Measurements from ENCODE around the gene PTH2.

The PTH2 gene

GRCh38 chr19:49456326-49456725 is 33.1 kb upstream of the PTH2 start:
- no peak overlapping the region for H3K4me3 ChIP-seq (ENCODE audit: low read depth, low read length)
- no peak for DNase-seq (ENCODE audit: low read depth)
- TF ChIP-seq CTCF (IDR thresholded peaks at IDR 0.05; ENCODE audit: control insufficient read depth, extremely low read depth, insufficient read depth) = no peak

GRCh38 chr19:49455773-49456172 is 32.5 kb upstream of the PTH2 start:
- H3K4me3 ChIP-seq (ENCODE audit: low read depth, low read length) = no peak overlapping the region
- DNase-seq (ENCODE audit: low read depth) = no peak
- no peak for TF ChIP-seq CTCF (IDR thresholded peaks at IDR 0.05; ENCODE audit: control insufficient read depth, extremely low read depth, insufficient read depth)

- no peak for TF ChIP-seq CTCF (IDR thresholded peaks at IDR 0.05; ENCODE audit: control insufficient read depth, extremely low read depth, insufficient read depth)
- no peak for DNase-seq (ENCODE audit: low read depth)
- H3K4me3 ChIP-seq (ENCODE audit: low read depth, low read length) = peak overlapping the region; percentile 67
These were observed 30.6 kb upstream of the PTH2 start for GRCh38 chr19:49453757-49454240.

GRCh38 chr19:49453013-49453756 is 29.9 kb upstream of the PTH2 start, which contains the start of gene ALDH16A1:
Gene ALDH16A1 (plus strand): TSS chr19:49453225. CDS start chr19:49453332, 107 bp downstream.
- no peak for TF ChIP-seq CTCF (IDR thresholded peaks at IDR 0.05; ENCODE audit: control insufficient read depth, extremely low read depth, insufficient read depth)
- peak; percentile 90 for DNase-seq (ENCODE audit: low read depth)
- peak within 1 kb of the TSS; percentile 78 for H3K4me3 ChIP-seq (ENCODE audit: low read depth, low read length)

GRCh38 chr19:49451430-49452181 is 28.4 kb upstream of the PTH2 start, which contains the start of gene PIH1D1:
Gene PIH1D1 (minus strand): TSS chr19:49451814. CDS start chr19:49451574, 240 bp downstream.
- TF ChIP-seq CTCF (IDR thresholded peaks at IDR 0.05; ENCODE audit: control insufficient read depth, extremely low read depth, insufficient read depth) = no peak
- H3K4me3 ChIP-seq (ENCODE audit: low read depth, low read length) = peak within 1 kb of the TSS; percentile 78

GRCh38 chr19:49450405-49450804 is 27.2 kb upstream of the PTH2 start:
- peak overlapping the region; percentile 78 for H3K4me3 ChIP-seq (ENCODE audit: low read depth, low read length)
- no peak for TF ChIP-seq CTCF (IDR thresholded peaks at IDR 0.05; ENCODE audit: control insufficient read depth, extremely low read depth, insufficient read depth)
- DNase-seq (ENCODE audit: low read depth) = no peak

More at GRCh38 chr19:49451430-49452181, 28.4 kb upstream of the PTH2 start, which contains the start of gene PIH1D1:
- peak; percentile 99 for DNase-seq (ENCODE audit: low read depth)
